Esophagus squamous epithelium (tissue), 4 donors: ENCODE results near the gene DCDC2C.

Experiments
- CTCF ChIP-seq, 6 experiments: fragments of 450-650 bp in 4 of 6; fragments of 200-600 bp in 2 of 6; sonication (generic) in 2 of 6; IDR thresholded peaks; one replicate each; pipeline ENCODE4 v1.5.1; 2016 to 2019; ENCODE audit warnings: antibody characterized with exemption in 6 of 6, mild to moderate bottlenecking in 4 of 6, moderate library complexity in 4 of 6
- POLR2A ChIP-seq, 4 donors: fragments of 450-650 bp; IDR thresholded peaks; one replicate each; pipeline ENCODE4 v1.6.1; 2017; ENCODE audit warnings: antibody characterized with exemption in 4 of 4, mild to moderate bottlenecking in 4 of 4, moderate library complexity in 3 of 4

- TF ChIP-seq CTCF (IDR thresholded peaks at IDR 0.05) (no peak), POLR2A (IDR thresholded peaks at IDR 0.05) (no peak)
Observed at GRCh38 chr2:3849213-3849612, 145.8 kb downstream of the DCDC2C start.
